Trophoblast cell (in vitro differentiated cells and primary cell): ENCODE results near the gene PSME3IP1.

Experiments used
- DNase-seq, 2 donors: peaks; one replicate each; pipeline ENCODE4 v3.0.0-alpha.2; 2016
- H2AFZ ChIP-seq: 2 replicates; pipeline ENCODE4 v1.6.1; 2013; ENCODE audit warnings: low read length, moderate library complexity, mild to moderate bottlenecking; ENCODE audit not compliant: insufficient read depth, poor library complexity
- H2AK5ac ChIP-seq: 2 replicates; pipeline ENCODE4 v1.6.1; 2013; ENCODE audit warnings: mild to moderate bottlenecking, low read length
- H2BK120ac ChIP-seq: 2 replicates; pipeline ENCODE4 v1.6.1; 2013; ENCODE audit warnings: low read length, mild to moderate bottlenecking, moderate library complexity; ENCODE audit not compliant: insufficient read depth, poor library complexity
- H2BK12ac ChIP-seq: 2 replicates; pipeline ENCODE4 v1.6.1; 2013; ENCODE audit warnings: mild to moderate bottlenecking, low read length, moderate library complexity
- H2BK5ac ChIP-seq: 2 replicates; pipeline ENCODE4 v1.6.1; 2013; ENCODE audit warnings: low read length, low read depth, moderate library complexity, mild to moderate bottlenecking; ENCODE audit not compliant: poor library complexity
- H3K14ac ChIP-seq: 2 replicates; pipeline ENCODE4 v1.6.1; 2013; ENCODE audit warnings: mild to moderate bottlenecking, low read length
- H3K18ac ChIP-seq: 2 replicates; pipeline ENCODE4 v1.6.1; 2013; ENCODE audit warnings: mild to moderate bottlenecking, low read length
- H3K23ac ChIP-seq: 2 replicates; pipeline ENCODE4 v1.6.1; 2013; ENCODE audit warnings: low read length
- H3K27ac ChIP-seq: 2 replicates; pipeline ENCODE4 v1.5.1; 2013; ENCODE audit warnings: low read depth, mild to moderate bottlenecking, inconsistent platforms, low read length, moderate library complexity
- H3K27me3 ChIP-seq: 2 replicates; pipeline ENCODE4 v1.6.1; 2013; ENCODE audit warnings: inconsistent platforms, mild to moderate bottlenecking, low read length, moderate library complexity; ENCODE audit not compliant: insufficient read depth
- H3K36me3 ChIP-seq, 2 experiments: 1 replicate in 1 of 2; 2 replicates in 1 of 2; pipeline ENCODE4 v1.6.1; 2013; ENCODE audit warnings: low read length in 2 of 2, mild to moderate bottlenecking in 2 of 2, moderate library complexity in 1 of 2; ENCODE audit not compliant: insufficient read depth in 2 of 2, control insufficient read depth in 1 of 2
- H3K4ac ChIP-seq: 2 replicates; pipeline ENCODE4 v1.6.1; 2013; ENCODE audit warnings: low read depth, mild to moderate bottlenecking, low read length, moderate library complexity
- H3K4me1 ChIP-seq, 2 experiments: 1 replicate in 1 of 2; 2 replicates in 1 of 2; pipeline ENCODE4 v1.6.1; 2013; ENCODE audit warnings: low read length in 2 of 2, mild to moderate bottlenecking in 2 of 2, moderate library complexity in 1 of 2; ENCODE audit not compliant: insufficient read depth in 2 of 2, control insufficient read depth in 1 of 2
- H3K4me2 ChIP-seq: 2 replicates; pipeline ENCODE4 v1.6.1; 2013; ENCODE audit warnings: inconsistent platforms, mild to moderate bottlenecking, low read length, moderate library complexity
- H3K4me3 ChIP-seq: 2 replicates; pipeline ENCODE4 v1.5.1; 2013; ENCODE audit warnings: mild to moderate bottlenecking, low read depth, low read length, inconsistent platforms
- H3K79me1 ChIP-seq: one replicate; pipeline ENCODE4 v1.6.1; 2013; ENCODE audit warnings: low read length
- H3K79me2 ChIP-seq: 2 replicates; pipeline ENCODE4 v1.6.1; 2013; ENCODE audit warnings: low read length, mild to moderate bottlenecking; ENCODE audit not compliant: control insufficient read depth, insufficient read depth, poor library complexity
- H3K9ac ChIP-seq: 2 replicates; pipeline ENCODE4 v1.6.1; 2013; ENCODE audit warnings: mild to moderate bottlenecking, low read length
- H3K9me3 ChIP-seq: 2 replicates; pipeline ENCODE4 v1.6.1; 2013; ENCODE audit warnings: low read depth, mild to moderate bottlenecking, control low read depth, inconsistent platforms, low read length; ENCODE audit not compliant: insufficient read depth
- H4K12ac ChIP-seq: 2 replicates; pipeline ENCODE4 v1.6.1; 2013; ENCODE audit warnings: low read depth, mild to moderate bottlenecking, low read length, moderate library complexity
- H4K8ac ChIP-seq: 2 replicates; pipeline ENCODE4 v1.6.1; 2013; ENCODE audit warnings: low read depth, mild to moderate bottlenecking, low read length, moderate library complexity
- H4K91ac ChIP-seq: one replicate; pipeline ENCODE4 v1.6.1; 2013; ENCODE audit warnings: low read depth, mild to moderate bottlenecking, low read length, moderate library complexity
- WGBS: extraction: QIAGEN DNeasy Blood & Tissue Kit; methylation state at CpG from one replicate; pipeline ENCODE4 v1.1.7; 2013; ENCODE audit warnings: missing lambda C conversion rate; ENCODE audit not compliant: insufficient read length, insufficient coverage; ENCODE audit errors: extremely low coverage; 5-methylcytosine and 5-hydroxymethylcytosine counted together

The PSME3IP1 gene

DNA sequence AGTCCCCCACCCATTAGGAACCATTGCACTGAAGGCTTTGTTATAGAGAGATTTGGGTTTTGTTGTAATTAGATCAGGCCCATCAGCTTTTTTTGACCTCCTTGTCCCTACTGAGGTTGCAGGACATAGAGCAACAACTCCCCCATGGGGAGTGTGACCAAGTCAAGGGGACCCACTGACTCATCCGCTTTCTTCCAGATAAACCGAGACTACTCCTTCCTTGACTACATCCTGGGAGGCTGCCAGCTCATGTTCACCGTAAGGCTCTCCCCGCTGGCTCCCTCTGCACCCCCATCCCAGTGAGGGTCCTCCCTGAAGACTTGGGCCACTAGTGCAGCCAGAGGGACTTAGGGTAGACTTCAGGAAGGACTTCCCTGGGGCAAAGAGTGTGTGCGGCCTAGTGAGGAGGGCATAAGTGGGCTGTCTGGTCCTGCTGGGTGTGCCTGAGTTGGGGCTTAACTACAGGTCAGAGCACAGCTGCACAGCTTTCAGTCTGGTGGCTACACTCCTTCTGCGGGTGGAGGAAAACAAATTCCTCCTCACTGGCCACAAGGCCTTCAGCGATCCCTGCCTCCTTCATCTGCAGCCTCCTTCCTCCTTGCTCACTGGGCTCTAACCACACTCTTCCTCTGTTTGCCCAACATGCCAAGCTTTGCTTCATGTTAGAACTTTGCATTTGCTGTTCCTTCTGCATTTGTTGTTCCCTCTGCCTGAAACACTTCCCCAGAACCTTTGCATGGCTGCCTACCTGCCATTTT, 62.4 kb downstream of the PSME3IP1 start:
- H3K36me3 ChIP-seq, result peaks cover 25 to 42% of the 10 kb centered on the region in 2 experiments
- H3K4ac ChIP-seq, result no peak overlapping the region
- H3K4me2 ChIP-seq, result no peak overlapping the region
- no CpG with 5 or more reads among the region's 7 CpGs for WGBS
- no peak overlapping the region for H2BK12ac ChIP-seq
- H4K12ac ChIP-seq, result no peak overlapping the region
- H3K27ac ChIP-seq, result no peak overlapping the region
- no peaks in the 10 kb centered on the region for H3K4me1 ChIP-seq
- H3K27me3 ChIP-seq, result no peaks in the 10 kb centered on the region
- H3K79me2 ChIP-seq, result no peaks in the 10 kb centered on the region
- DNase-seq, result no peak
- H2AK5ac ChIP-seq, result no peak overlapping the region
- no peaks in the 10 kb centered on the region for H3K79me1 ChIP-seq
- no peak overlapping the region for H3K23ac ChIP-seq
- no peak overlapping the region for H2BK5ac ChIP-seq
- H4K8ac ChIP-seq, result no peak overlapping the region
- H2BK120ac ChIP-seq, result no peak overlapping the region
- no peak overlapping the region for H4K91ac ChIP-seq
- H3K18ac ChIP-seq, result no peak overlapping the region
- no peak overlapping the region for H3K9ac ChIP-seq
- H3K14ac ChIP-seq, result no peak overlapping the region
- no peak overlapping the region for H2AFZ ChIP-seq
- H3K9me3 ChIP-seq, result peaks cover 2% of the 10 kb centered on the region
- H3K4me3 ChIP-seq, result no peak overlapping the region

DNA sequence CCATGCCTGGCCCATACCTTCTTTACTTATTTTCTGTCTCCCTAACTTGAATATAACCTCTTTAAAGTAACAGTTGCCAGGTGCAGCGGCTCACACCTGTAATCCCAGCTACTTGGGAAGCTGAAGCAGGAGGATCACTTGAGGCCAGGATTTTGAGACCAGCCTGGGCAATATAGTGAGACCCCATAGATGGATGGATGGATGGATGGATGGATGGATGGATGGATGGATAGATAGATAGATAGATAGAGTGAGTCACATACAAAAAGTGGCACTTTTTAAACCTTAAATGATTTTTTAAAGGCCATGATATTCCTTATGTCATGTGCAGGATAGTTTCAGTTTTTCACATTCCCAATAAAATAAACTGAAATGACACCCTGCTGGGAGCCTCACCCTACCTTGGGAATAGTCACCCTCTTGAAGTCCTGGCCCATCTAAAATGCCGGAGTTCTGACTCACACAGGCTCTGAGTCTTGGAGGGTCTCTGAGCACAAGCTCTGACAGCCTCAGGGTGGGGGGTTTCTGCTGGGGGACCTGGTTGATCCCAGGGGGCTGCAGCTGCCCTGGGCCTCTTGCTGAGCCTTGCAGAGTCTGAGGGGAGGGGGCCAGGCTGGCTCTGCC, 67.3 kb downstream of the PSME3IP1 start:
- no peak overlapping the region for H3K9ac ChIP-seq
- no peak overlapping the region for H4K91ac ChIP-seq

GRCh38 chr16:57115514-57116182, 70.2 kb downstream of the PSME3IP1 start:
- H4K12ac ChIP-seq, result no peak overlapping the region

More for the DNA sequence above, 67.3 kb downstream of the PSME3IP1 start:
- WGBS, result no CpG with 5 or more reads among the region's 2 CpGs
- H3K27me3 ChIP-seq, result no peaks in the 10 kb centered on the region
- peaks cover 2% of the 10 kb centered on the region for H3K9me3 ChIP-seq
- H2AFZ ChIP-seq, result no peak overlapping the region
- no peak overlapping the region for H3K14ac ChIP-seq
- no peak overlapping the region for H3K4me3 ChIP-seq
- no peak overlapping the region for H3K27ac ChIP-seq
- H3K4me2 ChIP-seq, result no peak overlapping the region
- H3K79me2 ChIP-seq, result no peaks in the 10 kb centered on the region
- no peak overlapping the region for H2AK5ac ChIP-seq
- H3K4me1 ChIP-seq, result no peaks in the 10 kb centered on the region
- no peak overlapping the region for H2BK12ac ChIP-seq
- H3K79me1 ChIP-seq, result no peaks in the 10 kb centered on the region
- no peak overlapping the region for H4K12ac ChIP-seq
- H3K36me3 ChIP-seq, result peaks cover 51 to 69% of the 10 kb centered on the region in 2 experiments
- H2BK5ac ChIP-seq, result no peak overlapping the region
- DNase-seq, result no peak
- H3K18ac ChIP-seq, result no peak overlapping the region
- no peak overlapping the region for H3K4ac ChIP-seq
- no peak overlapping the region for H2BK120ac ChIP-seq
- no peak overlapping the region for H4K8ac ChIP-seq
- no peak overlapping the region for H3K23ac ChIP-seq

DNA sequence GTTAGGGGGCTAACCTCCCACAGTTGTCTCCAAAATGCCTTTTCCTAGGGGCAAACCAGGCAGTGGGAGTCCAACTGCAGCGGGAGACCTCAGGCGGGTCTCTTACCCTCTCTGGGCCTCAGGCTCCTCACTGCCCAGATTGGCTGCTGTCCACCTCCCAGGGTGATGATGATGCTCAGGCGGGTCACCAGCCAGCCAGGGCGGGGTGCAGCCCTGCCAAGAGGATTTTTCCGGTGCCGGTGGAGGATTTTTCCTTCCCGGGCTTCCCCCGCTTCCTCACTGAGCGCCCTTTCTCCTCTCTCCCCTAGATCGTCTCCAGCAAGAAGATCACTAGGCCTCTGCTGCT, 70.7 kb downstream of the PSME3IP1 start:
- Histone ChIP-seq H3K4me2 (no peak overlapping the region), H3K79me1 (no peaks in the 10 kb centered on the region), H2BK120ac (no peak overlapping the region), H3K36me3 (peaks cover 43 to 52% of the 10 kb centered on the region in 2 experiments), H3K4me3 (no peak overlapping the region), H3K79me2 (no peaks in the 10 kb centered on the region), H3K23ac (no peak overlapping the region), H2AK5ac (no peak overlapping the region), H3K18ac (no peak overlapping the region), H3K27me3 (no peaks in the 10 kb centered on the region), H4K12ac (no peak overlapping the region), H3K4me1 (peaks cover 0 to 5% of the 10 kb centered on the region in 2 experiments), H3K27ac (no peak overlapping the region), H2AFZ (no peak overlapping the region), H3K9ac (no peak overlapping the region), H3K14ac (no peak overlapping the region), H3K4ac (no peak overlapping the region), H2BK12ac (no peak overlapping the region), H2BK5ac (no peak overlapping the region), H4K91ac (no peak overlapping the region), H4K8ac (no peak overlapping the region), H3K9me3 (peaks cover 2% of the 10 kb centered on the region)
- no peak for DNase-seq
- no CpG with 5 or more reads among the region's 10 CpGs for WGBS

More at GRCh38 chr16:57115514-57116182, 70.2 kb downstream of the PSME3IP1 start:
- no peak overlapping the region for H2BK12ac ChIP-seq
- H3K4me1 ChIP-seq, result peaks cover 0 to 5% of the 10 kb centered on the region in 2 experiments
- no peak overlapping the region for H3K14ac ChIP-seq
- H3K27me3 ChIP-seq, result no peaks in the 10 kb centered on the region
- H2AFZ ChIP-seq, result no peak overlapping the region
- H3K18ac ChIP-seq, result no peak overlapping the region
- H3K4me2 ChIP-seq, result no peak overlapping the region
- H3K79me1 ChIP-seq, result no peaks in the 10 kb centered on the region
- no peak overlapping the region for H4K8ac ChIP-seq
- no peak overlapping the region for H3K4ac ChIP-seq
- H3K9me3 ChIP-seq, result peaks cover 2% of the 10 kb centered on the region
- H3K4me3 ChIP-seq, result no peak overlapping the region
- H3K9ac ChIP-seq, result no peak overlapping the region
- no peaks in the 10 kb centered on the region for H3K79me2 ChIP-seq
- H3K27ac ChIP-seq, result no peak overlapping the region
- no peak overlapping the region for H2BK5ac ChIP-seq
- no peak overlapping the region for H3K23ac ChIP-seq
- no peak overlapping the region for H2BK120ac ChIP-seq
- no peak overlapping the region for H4K91ac ChIP-seq
- WGBS, result no CpG with 5 or more reads among the region's 25 CpGs
- no peak overlapping the region for H2AK5ac ChIP-seq
- peaks cover 45 to 53% of the 10 kb centered on the region in 2 experiments for H3K36me3 ChIP-seq
- no peak for DNase-seq
